Stimulated activated naive CD8-positive, alpha-beta T cell treated with anti-CD3 and anti-CD28 coated beads, Interleukin-15, Interleukin-2, amounts not matched to agents 100 ng/mL and 50 ng/mL, for 24 hours (primary cell): Measurements from ENCODE around the gene OR13C3.
"Not testable (repeated sequence)": the region's sequence is repeated elsewhere in the genome, so short reads cannot be mapped to it uniquely, and the experiment has no call there.

Source experiments
- H3K27ac Mint-ChIP-seq: one replicate; pipeline ENCODE4 v1.8.0; 2021; ENCODE audit warnings: mild to moderate bottlenecking, mixed read lengths
- H3K27me3 Mint-ChIP-seq: one replicate; pipeline ENCODE4 v1.8.0; 2021; ENCODE audit warnings: mixed read lengths
- H3K36me3 Mint-ChIP-seq: one replicate; pipeline ENCODE4 v1.8.0; 2021; ENCODE audit warnings: low read depth, mixed read lengths
- H3K4me1 Mint-ChIP-seq: one replicate; pipeline ENCODE4 v1.8.0; 2021; ENCODE audit warnings: low read depth, mixed read lengths
- H3K4me3 Mint-ChIP-seq: one replicate; pipeline ENCODE4 v1.8.0; 2021; ENCODE audit warnings: mild to moderate bottlenecking, mixed read lengths
- H3K9me3 Mint-ChIP-seq: one replicate; pipeline ENCODE4 v1.8.0; 2021; ENCODE audit warnings: mixed read lengths

Gene OR13C3

DNA sequence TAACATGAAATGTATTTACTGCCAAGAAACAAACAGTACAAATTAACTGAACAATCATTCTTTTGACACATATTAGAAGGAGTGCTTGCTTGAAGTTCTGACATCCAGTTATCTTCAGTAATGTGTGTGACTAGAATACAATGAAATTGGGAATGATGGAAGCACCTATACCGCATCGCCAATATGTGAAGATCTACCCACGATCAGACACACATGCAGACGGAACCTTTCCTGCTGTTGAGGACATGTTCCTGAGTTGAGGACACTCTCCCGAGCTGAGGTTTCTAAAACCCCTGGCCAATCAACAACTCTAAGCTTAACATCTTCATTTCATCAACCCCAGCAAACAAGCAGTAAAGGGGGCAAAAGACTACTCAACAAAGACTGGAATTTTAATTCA, at the start of gene OR13C3:
Gene OR13C3, minus strand, starts transcription at position 101 of the 400 bp plus-strand sequence. CDS start 133 bp downstream, outside the sequence.
- Mint-ChIP-seq H3K27me3 (no peaks in the 10 kb centered on the region), H3K4me3 (no peak within 1 kb of the TSS), H3K36me3 (no peaks in the 10 kb centered on the region), H3K27ac (no peak within 1 kb of the TSS), H3K4me1 (no peaks in the 10 kb centered on the region), H3K9me3 (peaks cover 5% of the 10 kb centered on the region)

DNA sequence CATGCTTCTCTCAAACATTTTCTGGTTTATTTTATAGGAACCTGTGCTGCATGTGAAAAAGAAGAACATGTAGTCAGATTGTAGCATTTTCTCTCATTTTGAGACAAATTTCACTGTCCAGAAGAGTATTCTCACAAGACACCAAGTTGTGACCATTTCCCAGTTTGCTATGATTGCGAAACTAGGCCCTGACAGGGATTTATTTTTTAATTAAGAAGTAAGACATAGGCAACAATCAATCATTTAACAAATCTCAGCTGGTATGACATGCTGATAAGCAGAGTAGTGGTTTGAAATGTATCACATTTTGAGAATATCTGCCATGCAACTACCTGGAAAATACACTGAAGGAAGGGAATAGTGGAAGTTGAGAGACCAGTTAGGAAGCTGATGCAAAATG, 43.9 kb upstream of the OR13C3 start:
- H3K4me3 Mint-ChIP-seq = no peak overlapping the region
- no peaks in the 10 kb centered on the region for H3K4me1 Mint-ChIP-seq
- H3K9me3 Mint-ChIP-seq = no peaks in the 10 kb centered on the region
- H3K27me3 Mint-ChIP-seq = no peaks in the 10 kb centered on the region
- H3K36me3 Mint-ChIP-seq = no peaks in the 10 kb centered on the region
- no peak overlapping the region for H3K27ac Mint-ChIP-seq

DNA sequence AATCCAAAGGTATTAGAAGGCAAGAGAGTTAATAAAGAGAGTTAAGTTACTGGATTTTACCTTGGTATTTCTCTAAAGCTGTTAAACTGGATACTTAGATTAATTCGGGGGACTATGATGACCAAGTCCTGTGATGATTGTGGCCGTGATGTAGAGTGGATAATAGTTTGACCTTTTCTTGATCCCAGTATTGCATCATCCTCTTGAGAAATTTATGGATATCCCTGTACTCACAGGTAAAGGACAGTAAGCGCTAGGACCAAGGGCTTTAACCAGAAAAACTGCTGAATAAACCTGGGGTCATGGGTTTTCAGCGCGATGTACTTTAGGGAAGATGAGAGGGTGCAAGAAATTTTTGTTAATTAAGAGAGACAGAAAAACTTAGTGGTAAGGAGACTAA, 40.6 kb upstream of the OR13C3 start:
- Mint-ChIP-seq H3K36me3 (no peaks in the 10 kb centered on the region), H3K4me1 (no peaks in the 10 kb centered on the region), H3K9me3 (peaks cover 13% of the 10 kb centered on the region), H3K27ac (no peak overlapping the region), H3K4me3 (no peak overlapping the region), H3K27me3 (no peaks in the 10 kb centered on the region)

DNA sequence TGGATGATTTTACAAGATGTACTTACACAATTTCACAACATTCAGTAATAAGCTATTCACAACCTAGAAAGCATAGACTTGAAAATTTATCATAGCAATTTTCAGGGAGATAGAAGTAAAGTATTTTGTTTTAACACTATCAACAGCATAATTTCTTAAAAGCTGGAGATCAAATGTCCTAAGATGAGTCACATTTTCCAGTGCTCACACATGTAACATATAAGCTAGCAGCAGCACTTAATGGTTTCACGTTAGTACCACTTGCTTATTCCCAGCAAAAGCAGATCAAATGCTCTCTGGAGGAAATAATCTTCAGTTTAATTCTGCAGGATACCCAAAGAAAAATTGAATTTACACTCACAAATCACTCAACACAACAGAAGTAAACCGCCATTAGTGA, 38.8 kb upstream of the OR13C3 start:
- H3K4me1 Mint-ChIP-seq = no peaks in the 10 kb centered on the region
- peaks cover 22% of the 10 kb centered on the region for H3K9me3 Mint-ChIP-seq
- H3K4me3 Mint-ChIP-seq = no peak overlapping the region
- H3K27me3 Mint-ChIP-seq = no peaks in the 10 kb centered on the region
- H3K27ac Mint-ChIP-seq = no peak overlapping the region
- H3K36me3 Mint-ChIP-seq = no peaks in the 10 kb centered on the region

DNA sequence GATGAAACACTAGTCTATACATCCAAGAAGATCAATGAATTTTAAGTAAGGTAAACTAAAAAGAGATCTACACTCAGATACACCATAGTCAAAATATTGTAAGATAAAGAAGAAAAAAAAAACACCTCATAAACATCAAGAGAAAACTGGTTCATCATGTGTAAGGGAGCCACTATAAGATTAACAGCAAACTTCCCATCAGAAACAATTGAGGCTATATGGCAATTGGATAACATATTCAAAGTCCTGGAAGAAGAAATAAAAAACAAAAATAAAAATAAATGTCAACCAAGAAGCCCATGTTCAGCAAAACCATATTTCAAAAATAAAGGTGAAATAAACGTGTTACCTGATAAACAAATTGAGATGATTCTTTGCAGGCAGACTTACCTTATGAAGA, 36.0 kb upstream of the OR13C3 start:
- Mint-ChIP-seq H3K4me3 (no peak overlapping the region), H3K36me3 (no peaks in the 10 kb centered on the region), H3K27ac (no peak overlapping the region), H3K27me3 (no peaks in the 10 kb centered on the region), H3K4me1 (no peaks in the 10 kb centered on the region), H3K9me3 (peaks cover 29% of the 10 kb centered on the region)

DNA sequence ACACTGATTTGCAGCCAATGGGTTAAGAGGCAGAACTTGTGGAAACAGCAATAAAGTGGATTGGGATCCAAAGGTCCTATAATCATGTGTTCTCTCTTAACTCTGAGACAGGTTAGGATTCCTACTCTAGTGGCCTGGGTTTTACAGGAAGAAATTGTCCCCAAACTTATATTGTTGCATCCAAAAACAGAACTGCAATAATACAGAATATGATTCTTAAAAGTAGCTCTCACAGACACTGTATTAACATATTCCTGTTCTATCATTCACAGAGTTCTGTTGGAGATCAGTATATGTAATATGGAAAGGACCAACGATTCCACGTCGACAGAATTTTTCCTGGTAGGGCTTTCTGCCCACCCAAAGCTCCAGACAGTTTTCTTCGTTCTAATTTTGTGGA, 32.2 kb upstream of the OR13C3 start, which contains the start of gene OR13C8:
Gene OR13C8, plus strand, starts transcription at position 301 of the 400 bp plus-strand sequence. Its CDS starts 0 bp downstream, at position 301.
- Mint-ChIP-seq H3K9me3 (peaks cover 29% of the 10 kb centered on the region), H3K4me1 (no peaks in the 10 kb centered on the region), H3K27me3 (no peaks in the 10 kb centered on the region), H3K36me3 (no peaks in the 10 kb centered on the region), H3K27ac (no peak within 1 kb of the TSS), H3K4me3 (no peak within 1 kb of the TSS)

DNA sequence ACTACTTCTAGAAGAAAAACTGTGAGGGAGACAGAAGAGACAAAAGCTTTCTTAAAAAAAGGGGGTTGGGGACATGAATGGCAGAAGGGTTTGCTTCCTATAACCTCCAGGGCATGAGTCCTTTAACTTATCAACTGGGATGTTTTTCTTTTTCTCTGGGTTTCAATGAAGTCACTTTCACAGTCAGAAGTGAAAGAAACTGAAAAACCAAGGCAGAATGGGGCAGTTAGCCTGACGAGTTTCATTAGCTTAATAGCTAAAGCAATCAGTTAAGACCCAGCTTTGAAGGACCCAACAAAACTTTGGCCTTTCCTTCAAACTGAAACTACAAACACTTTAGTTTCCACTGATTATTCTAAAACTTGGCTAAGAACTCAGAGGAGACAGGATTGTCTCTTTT, 27.7 kb upstream of the OR13C3 start:
- H3K27ac Mint-ChIP-seq = no peak overlapping the region
- H3K9me3 Mint-ChIP-seq = peaks cover 2% of the 10 kb centered on the region
- no peak overlapping the region for H3K4me3 Mint-ChIP-seq
- no peaks in the 10 kb centered on the region for H3K36me3 Mint-ChIP-seq
- H3K4me1 Mint-ChIP-seq = no peaks in the 10 kb centered on the region
- no peaks in the 10 kb centered on the region for H3K27me3 Mint-ChIP-seq

DNA sequence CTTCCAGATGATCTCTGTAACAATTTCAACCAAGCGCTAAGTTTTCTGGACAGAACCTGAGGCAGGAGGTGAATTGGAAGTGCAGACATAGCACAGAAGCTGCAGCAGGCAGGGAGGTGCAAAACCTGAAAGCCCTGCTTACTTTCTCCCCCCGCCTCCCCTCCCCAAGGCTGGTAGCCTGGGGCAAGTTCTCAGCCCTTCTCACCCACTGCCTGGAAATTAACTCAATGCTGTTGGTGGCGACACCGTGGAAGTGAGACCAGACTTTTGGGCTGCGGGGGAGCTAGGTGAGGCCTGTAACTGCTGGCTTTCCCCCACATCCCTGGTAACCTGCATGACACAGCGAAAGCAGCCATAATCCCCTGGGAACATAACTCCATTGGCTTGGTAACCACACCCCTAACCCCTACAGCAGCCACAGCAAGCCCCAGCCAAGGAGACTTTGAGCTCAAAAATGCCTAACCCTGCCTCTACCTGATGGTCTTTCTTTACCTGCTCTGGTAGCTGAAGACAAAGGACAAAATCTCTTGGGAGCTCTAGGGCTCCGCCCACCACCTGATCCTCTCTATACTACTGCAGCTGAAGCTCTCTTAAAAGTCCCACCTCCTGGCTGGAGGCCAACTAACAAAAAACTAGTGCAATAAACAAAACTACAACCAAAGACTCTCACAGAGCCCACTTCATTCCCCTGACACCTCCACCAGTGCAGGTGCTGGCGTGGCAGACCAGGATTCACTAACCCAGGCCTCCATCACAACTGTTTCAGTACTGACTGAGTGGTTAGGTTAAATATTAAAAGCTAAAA, 20.4 kb upstream of the OR13C3 start:
- peaks cover 10% of the 10 kb centered on the region for H3K9me3 Mint-ChIP-seq
- H3K4me1 Mint-ChIP-seq = no peaks in the 10 kb centered on the region
- no peak overlapping the region for H3K4me3 Mint-ChIP-seq
- H3K27ac Mint-ChIP-seq = no peak overlapping the region
- H3K36me3 Mint-ChIP-seq = no peaks in the 10 kb centered on the region
- H3K27me3 Mint-ChIP-seq = no peaks in the 10 kb centered on the region

DNA sequence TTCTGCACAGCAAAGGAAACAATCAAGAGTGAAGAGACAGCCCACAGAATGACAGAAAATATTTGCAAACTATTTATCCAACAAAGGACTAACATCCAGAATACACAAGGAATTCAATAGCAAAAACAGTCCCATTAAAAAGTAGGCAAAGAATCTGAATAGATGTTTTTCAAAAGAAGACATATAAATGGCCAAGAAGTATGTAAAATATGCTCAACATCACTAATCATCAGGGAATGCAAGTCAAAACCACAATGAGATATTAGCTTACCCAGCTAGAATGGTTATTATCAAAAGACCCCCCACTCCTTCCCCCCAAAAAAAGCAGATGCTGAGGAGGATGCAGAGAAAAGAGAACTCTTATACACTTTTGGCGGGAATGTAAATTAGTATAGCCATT, 18.9 kb upstream of the OR13C3 start:
- Mint-ChIP-seq H3K36me3 (no peaks in the 10 kb centered on the region), H3K27me3 (no peaks in the 10 kb centered on the region), H3K27ac (no peak overlapping the region), H3K4me3 (no peak overlapping the region), H3K9me3 (peaks cover 10% of the 10 kb centered on the region), H3K4me1 (no peaks in the 10 kb centered on the region)

DNA sequence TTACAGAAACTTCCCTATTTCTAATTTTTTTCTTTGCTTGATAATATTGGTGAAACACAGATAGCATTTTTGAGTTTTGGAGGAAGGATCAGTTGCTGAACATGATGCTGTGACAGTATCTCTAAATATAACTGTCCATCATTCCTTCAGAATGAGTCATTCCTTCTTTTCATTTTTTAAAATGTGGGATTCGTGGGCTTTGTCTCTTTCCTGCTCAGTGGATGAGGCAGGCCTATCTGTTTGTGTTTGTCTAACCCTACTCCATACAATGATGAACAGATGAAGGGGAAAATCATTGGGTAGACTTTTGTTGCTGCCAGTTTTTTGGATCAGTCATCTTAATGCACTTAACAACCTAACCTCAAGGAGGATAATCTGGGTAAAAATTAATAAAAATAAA, 16.6 kb upstream of the OR13C3 start:
- Mint-ChIP-seq H3K4me3 (no peak overlapping the region), H3K4me1 (no peaks in the 10 kb centered on the region), H3K27me3 (no peaks in the 10 kb centered on the region), H3K9me3 (peaks cover 6% of the 10 kb centered on the region), H3K27ac (no peak overlapping the region), H3K36me3 (no peaks in the 10 kb centered on the region)

DNA sequence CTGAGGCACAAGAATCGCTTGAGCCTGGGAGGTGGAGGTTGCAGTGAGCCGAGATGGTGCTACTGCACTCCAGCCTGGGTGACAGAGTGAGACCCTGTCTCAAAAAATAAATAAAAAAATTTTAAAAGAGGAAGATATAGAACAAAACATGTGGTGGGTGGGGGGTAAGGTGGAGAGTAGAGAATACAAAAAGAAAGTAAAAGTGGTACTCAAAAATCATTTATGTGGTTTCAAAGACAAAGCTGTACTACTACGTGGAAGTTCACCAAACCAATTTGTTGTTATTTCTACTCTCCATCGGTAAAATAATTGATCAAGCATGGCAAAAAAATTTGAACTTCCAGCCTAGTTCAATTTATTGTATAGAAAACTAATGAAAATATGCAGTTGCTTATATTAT, 8.0 kb upstream of the OR13C3 start:
- H3K4me1 Mint-ChIP-seq = no peaks in the 10 kb centered on the region
- no peaks in the 10 kb centered on the region for H3K36me3 Mint-ChIP-seq
- H3K27ac Mint-ChIP-seq = no peak overlapping the region
- H3K27me3 Mint-ChIP-seq = no peaks in the 10 kb centered on the region
- no peaks in the 10 kb centered on the region for H3K9me3 Mint-ChIP-seq
- H3K4me3 Mint-ChIP-seq = no peak overlapping the region

DNA sequence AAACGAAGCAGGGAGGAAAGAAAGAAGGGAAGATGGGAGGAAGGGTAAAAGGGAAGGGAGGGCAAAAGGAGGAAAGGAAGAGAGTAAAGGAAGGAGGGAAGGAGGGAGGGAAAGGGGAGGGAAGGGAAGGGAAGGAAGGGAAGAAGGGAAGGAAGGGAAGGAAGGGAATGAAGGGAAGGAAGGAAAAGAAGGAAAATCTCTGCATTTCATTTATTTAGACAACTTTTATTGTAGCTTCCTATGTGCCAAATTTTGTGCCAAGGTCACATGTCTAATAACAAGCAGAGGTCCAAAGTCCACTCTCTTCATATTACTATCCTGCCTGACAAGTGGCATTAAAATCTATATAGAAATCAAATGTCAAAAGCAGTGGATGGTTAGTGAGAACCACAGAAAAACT, 2.6 kb upstream of the OR13C3 start:
- Mint-ChIP-seq H3K27ac (no peak overlapping the region), H3K27me3 (no peaks in the 10 kb centered on the region), H3K4me3 (no peak overlapping the region), H3K4me1 (no peaks in the 10 kb centered on the region), H3K36me3 (no peaks in the 10 kb centered on the region), H3K9me3 (peaks cover 5% of the 10 kb centered on the region)

DNA sequence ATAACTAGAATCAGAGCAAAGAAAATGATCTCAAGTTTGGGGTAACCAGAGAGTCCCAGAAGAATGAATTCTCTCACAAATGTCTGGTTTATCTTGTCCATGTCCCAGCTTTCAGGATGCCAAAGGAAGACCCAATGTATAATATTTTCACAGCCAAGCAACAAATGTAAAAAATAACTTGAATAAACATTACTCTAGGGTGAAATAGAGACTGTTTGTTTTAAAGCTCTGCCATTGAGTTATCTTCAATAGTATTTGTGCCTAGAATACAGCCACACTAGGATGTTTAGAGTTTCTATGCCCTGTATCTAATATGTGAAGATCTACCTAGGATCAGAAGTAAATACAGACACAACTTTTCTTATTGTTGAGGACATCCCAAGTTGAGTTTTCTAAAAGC, 9.5 kb downstream of the OR13C3 start, which contains the start of gene OR13C4:
Gene OR13C4, minus strand, starts transcription at position 101 of the 400 bp plus-strand sequence. Its CDS starts 0 bp downstream, at position 101.
- Mint-ChIP-seq H3K27ac (no peak within 1 kb of the TSS), H3K4me1 (no peaks in the 10 kb centered on the region), H3K27me3 (no peaks in the 10 kb centered on the region), H3K4me3 (no peak within 1 kb of the TSS), H3K9me3 (no peaks in the 10 kb centered on the region), H3K36me3 (no peaks in the 10 kb centered on the region)

DNA sequence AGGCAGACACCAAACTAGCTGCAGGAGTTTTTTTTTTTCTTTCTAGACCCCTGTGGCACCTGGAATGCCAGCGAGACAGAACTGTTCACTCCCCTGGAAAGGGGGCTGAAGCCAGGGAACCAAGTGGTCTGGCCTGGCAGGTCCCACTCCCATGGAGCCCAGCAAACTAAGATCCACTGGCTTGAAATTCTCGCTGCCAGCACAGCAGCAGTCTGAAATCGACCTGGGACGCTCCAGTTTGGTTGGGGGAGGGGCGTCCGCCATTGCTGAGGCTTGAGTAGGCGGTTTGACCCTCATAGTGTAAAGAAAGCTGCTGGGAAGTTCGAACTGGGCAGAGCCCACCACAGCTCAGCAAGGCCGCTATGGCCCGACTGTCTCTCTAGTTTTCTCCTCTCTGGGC, 16.4 kb downstream of the OR13C3 start:
- not testable (repeated sequence) for H3K4me1 Mint-ChIP-seq, H3K9me3 Mint-ChIP-seq, H3K36me3 Mint-ChIP-seq, H3K4me3 Mint-ChIP-seq, H3K27ac Mint-ChIP-seq, H3K27me3 Mint-ChIP-seq

DNA sequence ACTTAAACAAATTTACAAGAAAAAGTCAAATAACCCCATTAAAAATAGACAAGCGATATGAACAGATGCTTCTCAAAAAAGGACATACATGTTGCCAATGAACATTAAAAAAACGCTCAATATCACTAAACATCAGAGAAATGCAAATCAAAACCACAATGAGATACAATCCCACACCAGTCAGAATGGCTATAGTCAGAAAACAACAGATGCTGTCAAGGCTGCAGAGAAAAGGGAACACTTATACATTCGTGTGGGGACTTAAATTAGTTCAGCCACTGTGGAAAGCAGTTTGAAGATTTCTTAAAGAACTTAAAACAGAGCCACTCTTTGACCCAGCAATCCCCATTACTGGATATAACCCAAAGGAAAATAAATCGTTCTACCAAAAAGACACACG, 21.8 kb downstream of the OR13C3 start:
- peaks cover 3% of the 10 kb centered on the region for H3K27me3 Mint-ChIP-seq
- no peak overlapping the region for H3K27ac Mint-ChIP-seq
- H3K36me3 Mint-ChIP-seq = no peaks in the 10 kb centered on the region
- H3K9me3 Mint-ChIP-seq = peaks cover 8% of the 10 kb centered on the region
- no peak overlapping the region for H3K4me3 Mint-ChIP-seq
- H3K4me1 Mint-ChIP-seq = no peaks in the 10 kb centered on the region

DNA sequence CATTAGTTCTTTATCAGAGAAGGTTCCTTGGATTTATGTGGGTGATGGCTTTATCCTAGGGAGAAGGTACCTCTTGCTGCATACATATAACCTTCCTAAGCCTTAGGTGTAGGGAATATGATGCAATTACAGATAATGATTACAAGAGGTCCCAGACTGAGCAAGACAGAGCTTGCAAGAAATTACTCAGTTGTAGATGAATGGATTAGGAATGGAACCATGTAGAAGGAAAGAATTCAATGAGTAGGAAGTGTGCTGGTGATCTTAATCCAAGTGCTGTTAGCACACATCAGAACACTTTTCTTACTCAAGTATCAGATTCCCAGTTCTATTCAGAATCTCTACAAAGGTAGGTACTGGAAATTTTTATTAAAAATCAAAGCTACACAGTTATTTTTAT, 30.1 kb downstream of the OR13C3 start:
- Mint-ChIP-seq H3K27ac (no peak overlapping the region), H3K9me3 (peaks cover 8% of the 10 kb centered on the region), H3K4me1 (no peaks in the 10 kb centered on the region), H3K27me3 (peaks cover 3% of the 10 kb centered on the region), H3K36me3 (no peaks in the 10 kb centered on the region), H3K4me3 (no peak overlapping the region)
